ENCODE results near the gene SMYD3.
"Not testable (repeated sequence)": the region's sequence is repeated elsewhere in the genome, so short reads cannot be mapped to it uniquely, and the experiment has no call there.

DNA sequence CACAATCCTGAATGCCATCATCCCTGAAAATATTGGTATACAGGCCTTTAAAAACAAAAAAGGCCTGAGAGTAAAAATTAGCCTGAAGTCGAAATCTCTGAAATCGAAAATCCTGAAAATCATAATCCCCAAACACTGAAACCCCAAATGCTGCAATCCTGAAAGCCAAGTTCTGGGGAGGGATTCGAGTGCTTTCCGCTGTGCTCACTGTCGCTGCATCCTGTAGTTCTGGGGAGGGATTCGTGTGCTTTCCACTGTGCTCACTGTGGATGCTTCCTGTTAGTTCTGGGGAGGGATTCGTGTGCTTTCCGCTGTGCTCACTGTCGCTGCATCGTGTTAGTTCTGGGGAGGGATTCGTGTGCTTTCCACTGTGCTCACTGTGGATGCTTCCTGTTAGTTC, 435.5 kb downstream of the SMYD3 start:
- TF ChIP-seq, protein P1, sequence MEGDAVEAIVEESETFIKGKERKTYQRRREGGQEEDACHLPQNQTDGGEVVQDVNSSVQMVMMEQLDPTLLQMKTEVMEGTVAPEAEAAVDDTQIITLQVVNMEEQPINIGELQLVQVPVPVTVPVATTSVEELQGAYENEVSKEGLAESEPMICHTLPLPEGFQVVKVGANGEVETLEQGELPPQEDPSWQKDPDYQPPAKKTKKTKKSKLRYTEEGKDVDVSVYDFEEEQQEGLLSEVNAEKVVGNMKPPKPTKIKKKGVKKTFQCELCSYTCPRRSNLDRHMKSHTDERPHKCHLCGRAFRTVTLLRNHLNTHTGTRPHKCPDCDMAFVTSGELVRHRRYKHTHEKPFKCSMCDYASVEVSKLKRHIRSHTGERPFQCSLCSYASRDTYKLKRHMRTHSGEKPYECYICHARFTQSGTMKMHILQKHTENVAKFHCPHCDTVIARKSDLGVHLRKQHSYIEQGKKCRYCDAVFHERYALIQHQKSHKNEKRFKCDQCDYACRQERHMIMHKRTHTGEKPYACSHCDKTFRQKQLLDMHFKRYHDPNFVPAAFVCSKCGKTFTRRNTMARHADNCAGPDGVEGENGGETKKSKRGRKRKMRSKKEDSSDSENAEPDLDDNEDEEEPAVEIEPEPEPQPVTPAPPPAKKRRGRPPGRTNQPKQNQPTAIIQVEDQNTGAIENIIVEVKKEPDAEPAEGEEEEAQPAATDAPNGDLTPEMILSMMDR (IDR thresholded peaks at IDR 0.05; ENCODE audit: low read depth, low read length, poor library complexity, severe bottlenecking), result not testable (repeated sequence)
- not testable (repeated sequence) for TF ChIP-seq EZH2phosphoT487 (IDR thresholded peaks at IDR 0.05; ENCODE audit: borderline replicate concordance, low read length)

Measured in DOHH2 (cell line).